HG03139 (cell line): ENCODE data around the gene C2.
"Not testable (repeated sequence)": the region's sequence is repeated elsewhere in the genome, so short reads cannot be mapped to it uniquely, and the experiment has no call there.

Experiments used
- ATAC-seq: cut with Tn5 transposase; IDR thresholded peaks from one replicate; pipeline ENCODE4 v1.9.1; 2021; ENCODE audit not compliant: unreplicated experiment

C2 gene

GRCh38 chr6:31976065-31976464 lies 48.5 kb downstream of the C2 start:
- not testable (repeated sequence) for ATAC-seq

- ATAC-seq: no peak
These were observed 50.4 kb downstream of the C2 start for GRCh38 chr6:31977816-31978431.

- no peak for ATAC-seq
These were observed 51.3 kb downstream of the C2 start for GRCh38 chr6:31978831-31979230.

- no peak for ATAC-seq
These were observed 51.9 kb downstream of the C2 start for GRCh38 chr6:31979238-31979898.

- not testable (repeated sequence) for ATAC-seq
These were observed 52.8 kb downstream of the C2 start for GRCh38 chr6:31980195-31980876.

GRCh38 chr6:31980998-31981397 lies 53.5 kb downstream of the C2 start:
- not testable (repeated sequence) for ATAC-seq

GRCh38 chr6:31981744-31982143 lies 54.2 kb downstream of the C2 start, which contains the start of gene C4A:
Gene C4A, plus strand, starts transcription at chr6:31982057. Its CDS starts 51 bp downstream, at chr6:31982108.
- not testable (repeated sequence) for ATAC-seq

GRCh38 chr6:31989363-31989762 lies 61.8 kb downstream of the C2 start:
- ATAC-seq: not testable (repeated sequence)

- ATAC-seq: not testable (repeated sequence)
These were observed 66.9 kb downstream of the C2 start for GRCh38 chr6:31994421-31994820.
